Forelimb muscle (tissue), 1 donor: ENCODE measurements around the gene CH25H. TPM values are rescaled to one million over a fixed set of nuclear protein-coding genes. Genes with fewer than 3 reads are reported as not detected.

Experiments used
- DNase-seq: peaks from one replicate; pipeline ENCODE4 v3.0.0-alpha.2; 2013; ENCODE audit warnings: low read depth
- polyA plus RNA-seq: library from polyadenylated mRNA; unstranded; fragments of 120-200 nt; gene quantifications from one replicate; pipeline ENCODE4 v1.2.1, GENCODE V29; 2013; ENCODE audit not compliant: insufficient read length

The CH25H gene
- polyA plus RNA-seq, 1 donor = 0.35 TPM

GRCh38 chr10:89156161-89156835 is 50.8 kb downstream of the CH25H start:
- no peak for DNase-seq

Other genes with a start within 250 kb of the CH25H start
- gene FAS, start 216.5 kb downstream of the CH25H start, polyA plus RNA-seq = 6.2 TPM
- gene LIPA, start 44.5 kb upstream of the CH25H start, polyA plus RNA-seq = 28.9 TPM
- 5.5 TPM for gene IFIT2, start 94.7 kb upstream of the CH25H start, polyA plus RNA-seq
- gene IFIT3, start 120.7 kb upstream of the CH25H start, polyA plus RNA-seq = 6.0 TPM
- 0.53 TPM for gene IFIT1B, start 170.7 kb upstream of the CH25H start, polyA plus RNA-seq
- 40.3 TPM for gene IFIT1, start 185.3 kb upstream of the CH25H start, polyA plus RNA-seq
- gene IFIT5, start 207.3 kb upstream of the CH25H start, polyA plus RNA-seq = 8.2 TPM